ENCODE measurements around the gene NEURL1B. TPM values are rescaled to one million over a fixed set of nuclear protein-coding genes. Genes with fewer than 3 reads are reported as not detected.

Gene NEURL1B
- total RNA-seq, 4 donors from 2014 or later = 21.7 to 59.9 (median 41.5) TPM

DNA sequence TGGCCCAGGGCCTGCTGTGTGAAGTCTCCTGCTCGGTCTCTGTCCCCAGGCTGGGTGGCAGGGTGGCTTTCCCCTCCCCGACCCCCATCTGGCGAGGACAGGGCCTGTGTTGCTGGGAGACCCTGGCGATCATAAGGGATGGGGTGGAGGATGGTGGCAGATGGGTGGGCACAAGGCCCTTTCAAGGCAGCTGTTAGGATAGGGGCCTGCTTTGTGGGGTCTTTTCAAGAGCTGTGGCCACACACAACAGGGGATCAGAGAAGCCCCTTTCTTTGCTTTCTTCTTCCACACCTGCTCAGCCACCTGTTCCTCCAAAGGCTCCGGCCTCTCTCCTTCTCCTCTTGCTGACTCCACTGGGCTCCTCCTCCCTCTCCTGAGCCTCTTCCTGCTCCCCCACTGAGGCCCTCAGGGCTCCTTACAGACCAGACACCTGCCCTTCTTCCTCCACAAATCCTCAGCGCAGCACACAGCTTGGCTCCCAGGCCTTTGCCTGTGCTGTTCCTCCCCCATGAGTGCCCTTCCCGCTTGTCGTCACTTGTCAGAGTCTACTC, 15.0 kb upstream of the NEURL1B start:
- ATAC-seq = no peak
- 93 to 95% methylated on average over 4 to 5 of the region's 8 CpGs for WGBS, 2 donors (ENCODE audit: low coverage in 1 of 2)
- TF ChIP-seq POLR2AphosphoS5 (IDR thresholded peaks at IDR 0.05) (no peak), POLR2A (IDR thresholded peaks at IDR 0.05) (no peak), EP300 (IDR thresholded peaks at IDR 0.05) (no peak)
- TF ChIP-seq, protein P1, sequence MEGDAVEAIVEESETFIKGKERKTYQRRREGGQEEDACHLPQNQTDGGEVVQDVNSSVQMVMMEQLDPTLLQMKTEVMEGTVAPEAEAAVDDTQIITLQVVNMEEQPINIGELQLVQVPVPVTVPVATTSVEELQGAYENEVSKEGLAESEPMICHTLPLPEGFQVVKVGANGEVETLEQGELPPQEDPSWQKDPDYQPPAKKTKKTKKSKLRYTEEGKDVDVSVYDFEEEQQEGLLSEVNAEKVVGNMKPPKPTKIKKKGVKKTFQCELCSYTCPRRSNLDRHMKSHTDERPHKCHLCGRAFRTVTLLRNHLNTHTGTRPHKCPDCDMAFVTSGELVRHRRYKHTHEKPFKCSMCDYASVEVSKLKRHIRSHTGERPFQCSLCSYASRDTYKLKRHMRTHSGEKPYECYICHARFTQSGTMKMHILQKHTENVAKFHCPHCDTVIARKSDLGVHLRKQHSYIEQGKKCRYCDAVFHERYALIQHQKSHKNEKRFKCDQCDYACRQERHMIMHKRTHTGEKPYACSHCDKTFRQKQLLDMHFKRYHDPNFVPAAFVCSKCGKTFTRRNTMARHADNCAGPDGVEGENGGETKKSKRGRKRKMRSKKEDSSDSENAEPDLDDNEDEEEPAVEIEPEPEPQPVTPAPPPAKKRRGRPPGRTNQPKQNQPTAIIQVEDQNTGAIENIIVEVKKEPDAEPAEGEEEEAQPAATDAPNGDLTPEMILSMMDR (IDR thresholded peaks at IDR 0.05) = no peak

DNA sequence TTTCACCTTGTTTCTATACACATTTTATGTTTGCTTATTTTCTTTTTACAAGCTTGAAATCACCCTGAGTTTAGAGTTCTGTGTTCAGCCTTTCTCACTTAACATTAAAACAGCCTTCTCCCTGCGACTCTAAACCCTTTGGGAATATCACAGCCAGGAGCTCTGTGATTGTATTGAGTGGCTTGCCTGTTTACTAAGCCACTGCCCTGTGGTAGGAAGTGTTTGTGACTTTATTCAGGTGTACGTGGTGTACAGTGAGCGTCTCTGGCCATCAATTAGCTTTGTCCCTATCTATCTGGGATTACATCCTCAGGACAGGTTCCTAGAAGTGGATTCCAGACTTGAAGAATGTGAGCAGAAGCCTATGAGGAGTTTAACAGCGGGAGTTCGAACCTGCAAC, 11.0 kb upstream of the NEURL1B start:
- H3K27ac ChIP-seq = no peak overlapping the region
- no peak overlapping the region for H3K4me3 ChIP-seq
- no peaks in the 10 kb centered on the region for H3K36me3 ChIP-seq
- TF ChIP-seq POLR2A (IDR thresholded peaks at IDR 0.05) (no peak), POLR2AphosphoS5 (IDR thresholded peaks at IDR 0.05) (no peak), EP300 (IDR thresholded peaks at IDR 0.05) (no peak)
- TF ChIP-seq, protein P1 (IDR thresholded peaks at IDR 0.05) = no peak
- no peaks in the 10 kb centered on the region for H3K9me3 ChIP-seq
- H3K4me1 ChIP-seq = no peaks in the 10 kb centered on the region
- H3K27me3 ChIP-seq = no peaks in the 10 kb centered on the region
- 88 to 90% methylated on average over 1 to 5 of the region's 5 CpGs for WGBS, 2 donors (ENCODE audit: low coverage in 1 of 2)
- no peak for ATAC-seq

More for the DNA sequence above, 15.0 kb upstream of the NEURL1B start:
- H3K4me3 ChIP-seq = no peak overlapping the region
- no peaks in the 10 kb centered on the region for H3K27me3 ChIP-seq
- H3K27ac ChIP-seq = no peak overlapping the region
- no peaks in the 10 kb centered on the region for H3K4me1 ChIP-seq
- no peaks in the 10 kb centered on the region for H3K9me3 ChIP-seq
- H3K36me3 ChIP-seq = no peaks in the 10 kb centered on the region

DNA sequence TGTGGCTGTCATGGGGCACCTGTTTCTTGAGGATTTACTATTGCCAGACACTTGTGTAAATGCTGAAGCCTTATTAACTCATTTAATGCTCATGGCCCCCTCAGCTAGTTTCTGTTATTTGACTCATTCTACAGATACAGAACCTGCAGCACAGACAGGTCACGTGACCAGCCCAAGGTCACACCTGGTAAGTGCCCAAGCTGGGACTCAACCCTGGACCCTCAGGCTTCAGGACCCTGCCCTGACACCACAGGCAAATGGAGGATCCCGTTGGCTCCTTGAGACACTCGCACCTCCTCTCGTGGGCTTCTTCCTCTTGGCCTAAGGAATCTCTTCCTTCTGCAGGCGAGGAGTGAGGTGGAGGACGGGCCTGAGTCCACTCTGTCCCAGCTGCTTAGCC, 10.6 kb upstream of the NEURL1B start:
- Histone ChIP-seq H3K36me3 (no peaks in the 10 kb centered on the region), H3K27me3 (no peaks in the 10 kb centered on the region), H3K4me3 (no peak overlapping the region), H3K27ac (no peak overlapping the region), H3K9me3 (no peaks in the 10 kb centered on the region), H3K4me1 (no peaks in the 10 kb centered on the region)
- WGBS, 2 donors (ENCODE audit: low coverage in 1 of 2) = no CpG with 5 or more reads among the region's 6 CpGs
- TF ChIP-seq POLR2AphosphoS5 (IDR thresholded peaks at IDR 0.05) (no peak), EP300 (IDR thresholded peaks at IDR 0.05) (no peak), POLR2A (IDR thresholded peaks at IDR 0.05) (no peak)
- TF ChIP-seq, protein P1 (IDR thresholded peaks at IDR 0.05) = no peak
- no peak for ATAC-seq

DNA sequence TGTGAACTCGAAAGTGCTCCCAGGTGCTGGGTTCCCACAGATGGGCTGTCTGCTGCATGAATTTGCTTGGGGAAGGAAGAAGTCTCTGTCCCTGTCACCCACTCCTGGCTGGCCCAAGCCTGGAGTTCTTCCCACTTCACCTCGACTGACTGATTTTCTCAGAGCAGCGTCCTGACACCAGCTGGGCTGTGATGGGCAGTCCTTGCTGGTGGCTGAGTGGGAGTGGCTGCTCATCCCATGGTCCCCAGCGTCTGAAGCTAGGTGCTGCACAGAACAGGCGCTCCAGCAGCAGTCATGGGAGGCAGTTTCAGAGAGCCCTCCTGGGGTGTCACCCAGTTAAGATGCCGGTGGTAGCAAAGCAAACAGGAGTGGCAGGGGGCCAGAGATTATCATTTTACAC, 10.1 kb upstream of the NEURL1B start:
- ATAC-seq = no peak
- 100% methylated on average over 1 of the region's 6 CpGs; no CpG with 5 or more reads in 1 of the 2 donors for WGBS, 2 donors (ENCODE audit: low coverage in 1 of 2)
- Histone ChIP-seq H3K36me3 (no peaks in the 10 kb centered on the region), H3K4me3 (no peak overlapping the region), H3K27ac (no peak overlapping the region), H3K9me3 (no peaks in the 10 kb centered on the region), H3K4me1 (no peaks in the 10 kb centered on the region), H3K27me3 (no peaks in the 10 kb centered on the region)
- TF ChIP-seq POLR2A (IDR thresholded peaks at IDR 0.05) (no peak), EP300 (IDR thresholded peaks at IDR 0.05) (no peak), POLR2AphosphoS5 (IDR thresholded peaks at IDR 0.05) (no peak)
- TF ChIP-seq, protein P1 (IDR thresholded peaks at IDR 0.05) = no peak

DNA sequence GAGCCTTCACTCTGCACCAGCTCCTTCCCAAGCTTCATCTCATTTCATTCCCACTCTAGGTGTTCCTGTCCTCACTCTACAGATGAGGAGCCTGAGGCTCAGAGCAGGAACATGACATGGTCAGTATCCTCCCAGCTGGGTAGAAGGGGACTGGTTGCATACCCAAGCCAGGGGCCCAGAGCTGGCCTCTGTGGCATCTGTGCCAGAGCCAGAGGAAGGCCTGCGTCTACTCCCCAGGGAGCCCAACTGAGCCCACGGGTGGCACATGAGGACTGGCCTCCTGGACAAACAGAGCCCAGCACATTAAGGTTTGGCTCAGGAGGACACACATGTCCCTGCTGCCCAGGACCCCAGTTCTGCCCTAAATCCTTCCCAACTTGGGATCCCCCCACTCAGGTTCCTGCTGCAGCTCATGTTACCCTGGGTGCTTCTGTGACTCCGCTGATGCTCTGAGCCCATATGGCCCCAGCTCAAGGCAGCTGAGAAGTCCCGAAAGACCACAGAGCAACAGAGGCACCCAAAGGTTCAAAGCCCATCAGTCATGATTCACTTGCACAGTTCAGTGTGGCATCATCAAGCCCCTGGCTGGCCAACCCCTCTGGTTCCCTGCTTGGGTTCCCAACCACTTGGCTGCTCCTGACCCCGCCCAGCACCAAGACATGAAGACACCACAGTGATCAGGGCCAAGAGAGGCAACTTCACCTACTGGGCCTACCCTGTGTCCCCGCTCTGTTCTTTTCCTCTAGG, 8.5 kb upstream of the NEURL1B start:
- Histone ChIP-seq H3K9me3 (no peaks in the 10 kb centered on the region), H3K27me3 (no peaks in the 10 kb centered on the region), H3K27ac (no peak overlapping the region), H3K36me3 (no peaks in the 10 kb centered on the region), H3K4me1 (peaks cover 0 to 8% (median 0%) of the 10 kb centered on the region in 3 donors), H3K4me3 (no peak overlapping the region)
- 100% methylated on average over 1 to 2 of the region's 6 CpGs for WGBS, 2 donors (ENCODE audit: low coverage in 1 of 2)
- TF ChIP-seq EP300 (IDR thresholded peaks at IDR 0.05) (no peak), POLR2A (IDR thresholded peaks at IDR 0.05) (no peak), POLR2AphosphoS5 (IDR thresholded peaks at IDR 0.05) (no peak)
- TF ChIP-seq, protein P1 (IDR thresholded peaks at IDR 0.05) = no peak
- ATAC-seq = no peak

Data from gastroesophageal sphincter (tissue), 4 donors.